NCI-H1417 (cell line): Measurements from ENCODE around the gene MRPS2.
"Not testable (repeated sequence)": the region's sequence is repeated elsewhere in the genome, so short reads cannot be mapped to it uniquely, and the experiment has no call there.

Experiments
- DNase-seq, 3 experiments: peaks; one replicate each; lab custom pipeline; 2025; lab: John Stamatoyannopoulos, UW

Gene MRPS2

DNA sequence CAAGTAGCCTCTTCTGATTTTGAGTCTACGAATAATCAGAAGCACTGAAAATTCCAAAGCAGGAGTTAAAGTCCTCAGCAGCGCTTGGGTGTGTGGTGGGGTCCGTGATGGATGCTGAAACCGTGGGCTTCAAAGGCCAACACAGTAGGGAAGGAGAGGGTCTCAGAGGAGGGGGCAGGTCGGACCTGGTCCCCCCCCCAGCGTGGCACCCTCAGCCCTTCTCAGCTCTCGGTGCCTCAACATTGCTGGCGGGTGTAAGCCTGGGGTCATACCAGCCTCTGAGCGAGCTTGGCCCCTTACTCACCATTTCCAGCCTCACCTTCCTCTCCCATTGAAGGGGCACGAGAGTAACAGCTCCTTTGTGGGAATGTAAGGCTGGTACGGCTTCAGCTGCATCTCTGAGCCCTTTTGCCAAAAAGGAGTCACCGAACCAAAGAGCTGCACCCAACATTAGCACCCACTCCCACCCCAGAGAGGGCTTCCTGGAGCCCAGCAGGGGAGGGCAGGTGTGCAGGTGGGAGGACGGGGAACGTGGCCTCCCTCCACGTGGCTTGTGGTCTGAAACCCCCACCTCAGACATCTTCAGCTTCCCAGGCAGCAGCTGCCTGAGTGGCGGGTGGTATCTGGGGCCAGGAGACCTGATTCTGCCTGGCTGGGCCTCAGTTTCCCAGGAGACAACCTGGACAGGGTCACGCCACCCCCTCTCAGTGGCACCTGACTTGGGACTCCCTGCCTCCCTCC lies 14.0 kb downstream of the MRPS2 start:
- DNase-seq, result no peak

DNA sequence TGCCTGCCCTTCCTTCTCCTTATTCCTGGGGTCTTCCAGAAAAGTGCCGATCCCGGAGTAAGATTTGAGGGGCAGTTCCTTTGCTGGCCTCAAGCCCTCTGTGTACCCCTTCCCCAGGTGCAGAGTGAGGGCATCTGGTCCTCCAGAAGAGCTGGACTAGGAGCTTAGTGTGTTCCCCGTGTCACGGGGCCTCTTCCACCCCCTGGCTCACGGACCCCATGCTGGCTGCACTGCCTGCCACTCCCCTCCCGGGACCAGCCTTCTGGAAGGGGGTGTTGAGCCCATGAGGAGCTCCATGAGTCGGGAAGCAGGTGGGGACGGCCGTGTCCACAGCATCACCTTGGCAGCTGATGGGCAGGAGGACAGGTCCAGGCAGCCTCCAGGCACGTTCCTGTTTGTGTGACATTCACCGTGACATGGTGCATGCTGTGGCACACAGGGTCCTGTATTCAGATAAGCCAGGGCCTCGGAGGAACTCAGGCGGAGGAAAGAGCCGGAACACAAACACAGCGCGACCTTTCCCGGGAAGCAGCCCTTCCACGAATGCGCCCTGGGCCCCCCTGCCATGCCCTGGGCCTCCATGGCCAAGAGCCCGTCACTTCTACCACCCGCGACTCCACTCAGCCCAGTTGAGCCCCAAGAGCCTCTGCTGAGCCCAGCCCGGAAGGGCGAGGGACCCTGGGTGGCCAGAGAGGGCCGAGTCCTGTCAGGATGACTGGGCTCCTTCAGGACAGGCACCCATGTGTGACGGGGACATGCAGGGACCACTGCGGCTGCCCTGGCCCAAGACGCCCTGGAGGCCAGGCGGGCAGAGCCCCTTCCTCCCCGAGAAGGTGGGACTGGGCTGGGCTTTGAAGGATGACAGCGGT lies 14.8 kb downstream of the MRPS2 start:
- no peak for DNase-seq

DNA sequence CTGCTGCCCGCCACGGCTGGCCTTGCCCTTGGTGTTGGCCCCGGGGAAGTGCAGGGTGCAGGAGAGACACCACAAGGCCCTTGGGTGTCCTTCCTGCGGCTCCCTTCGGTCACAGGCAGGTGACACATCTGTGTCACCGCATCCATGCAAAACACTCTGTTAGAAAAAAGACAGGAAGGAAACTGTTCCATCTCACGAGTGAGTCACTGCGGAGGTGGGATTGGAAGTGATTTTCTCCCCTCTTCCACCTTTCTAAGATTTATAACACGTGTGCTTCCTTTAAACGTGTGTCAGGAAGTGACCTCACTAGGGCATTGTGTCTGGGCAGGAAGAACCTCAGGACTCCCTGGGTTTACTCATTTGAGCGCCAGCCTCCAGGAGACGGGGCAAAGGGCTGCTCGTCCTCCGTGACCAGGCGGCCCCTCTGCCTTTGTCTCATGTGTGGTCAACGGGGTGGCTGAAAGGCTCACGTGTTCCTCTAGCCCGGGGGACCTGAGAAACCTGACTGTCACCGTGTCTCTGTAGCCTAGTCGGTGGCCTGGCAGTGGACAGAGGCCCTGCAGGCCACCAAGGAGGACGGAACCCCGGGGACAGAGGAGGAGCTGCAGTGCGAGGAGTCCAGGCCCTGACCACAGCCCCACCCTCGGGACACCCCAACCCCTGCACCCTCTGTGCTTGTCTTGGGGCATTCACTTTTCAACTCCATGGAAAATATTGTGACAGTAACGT lies 15.8 kb downstream of the MRPS2 start:
- no peak for DNase-seq

DNA sequence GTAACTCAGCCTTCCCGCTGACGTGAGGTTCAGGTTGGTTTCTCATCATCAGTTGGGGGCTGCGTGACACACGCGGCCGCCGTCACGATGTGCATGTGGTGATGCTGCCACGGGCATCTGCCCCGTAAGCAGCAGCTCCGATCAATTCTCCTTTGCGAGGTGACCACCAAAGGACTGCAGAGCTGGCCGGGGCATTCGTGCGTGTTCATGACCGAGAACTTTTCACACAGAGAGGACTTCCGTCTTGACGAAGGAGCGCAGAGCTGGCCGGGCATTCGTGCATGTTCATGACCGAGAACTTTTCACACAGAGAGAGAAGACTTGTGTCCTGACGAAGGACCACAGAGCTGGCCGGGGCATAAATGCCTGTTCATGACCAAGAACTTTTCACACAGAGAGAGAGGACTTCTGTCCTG lies 16.9 kb downstream of the MRPS2 start:
- DNase-seq, result no peak

DNA sequence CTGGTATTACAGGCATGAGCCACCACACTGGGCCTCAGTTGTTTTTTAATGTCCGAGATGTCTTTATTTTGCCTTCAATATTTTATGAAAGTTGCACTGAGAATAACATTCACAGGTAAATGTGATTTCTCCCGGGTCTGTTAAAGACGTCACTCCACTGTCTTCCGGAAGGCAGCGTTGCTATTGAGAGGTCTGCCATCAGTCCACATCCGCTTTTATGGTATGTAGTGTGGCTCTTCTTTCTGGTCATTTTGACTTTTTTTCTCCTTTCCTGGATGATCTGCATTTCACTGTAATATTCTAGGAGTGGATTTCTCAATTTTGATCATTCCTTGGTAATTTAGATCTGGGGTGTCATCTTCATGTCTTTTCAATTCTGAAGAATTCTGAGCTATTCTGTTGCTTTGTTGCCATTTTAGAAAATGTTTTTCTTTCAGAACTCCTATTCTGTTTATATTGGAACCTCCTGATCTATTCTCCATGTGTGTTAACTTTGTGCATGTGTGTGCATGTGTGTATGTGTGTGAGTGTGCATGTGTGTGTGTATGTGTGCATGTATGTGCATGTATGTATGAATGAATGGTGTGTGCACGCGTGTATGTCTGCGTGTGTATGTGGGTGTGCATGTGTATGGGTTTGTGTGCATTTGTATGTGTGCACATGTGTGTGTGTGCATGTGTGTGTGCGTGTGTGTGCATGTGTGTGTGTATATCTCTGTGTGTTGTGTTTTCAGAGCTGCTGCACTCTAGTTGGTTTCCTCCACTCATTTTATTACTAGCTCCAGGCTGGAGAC lies 18.9 kb downstream of the MRPS2 start:
- DNase-seq, result no peak

DNA sequence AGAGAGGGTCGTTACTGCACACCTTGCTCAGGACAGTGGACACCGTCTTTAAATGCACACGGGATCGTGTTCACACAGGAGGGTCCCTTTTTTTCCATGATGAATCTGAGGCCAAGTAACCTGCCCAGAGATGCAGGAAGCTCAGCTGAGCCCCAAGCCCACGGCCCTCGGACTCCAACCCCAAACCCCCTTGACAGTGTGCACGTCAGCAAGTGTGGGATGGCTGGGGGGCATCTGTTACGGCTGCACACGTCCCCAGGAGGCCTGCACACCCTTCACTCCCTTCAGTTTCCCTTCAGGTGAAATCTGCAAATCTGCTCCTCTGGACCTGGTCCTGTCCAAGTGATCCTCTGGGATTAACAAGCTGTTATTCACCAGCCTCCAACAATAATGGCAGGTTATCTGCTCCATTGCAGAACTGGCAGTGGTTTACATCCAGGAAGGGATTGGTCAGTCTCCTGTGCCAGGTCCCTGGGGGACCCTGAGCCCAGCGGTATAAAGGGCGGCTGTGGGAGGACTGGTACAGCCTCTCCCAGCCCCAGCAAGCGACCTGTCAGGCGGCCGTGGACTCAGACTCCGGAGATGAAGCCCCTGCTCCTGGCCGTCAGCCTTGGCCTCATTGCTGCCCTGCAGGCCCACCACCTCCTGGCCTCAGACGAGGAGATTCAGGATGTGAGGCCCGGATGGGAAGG lies 20.6 kb downstream of the MRPS2 start, which contains the start of gene LCN1:
TSS of gene LCN1 (plus strand) at position 525 of the 692 bp plus-strand sequence. CDS start at position 583, 58 bp downstream.
- no peak for DNase-seq

DNA sequence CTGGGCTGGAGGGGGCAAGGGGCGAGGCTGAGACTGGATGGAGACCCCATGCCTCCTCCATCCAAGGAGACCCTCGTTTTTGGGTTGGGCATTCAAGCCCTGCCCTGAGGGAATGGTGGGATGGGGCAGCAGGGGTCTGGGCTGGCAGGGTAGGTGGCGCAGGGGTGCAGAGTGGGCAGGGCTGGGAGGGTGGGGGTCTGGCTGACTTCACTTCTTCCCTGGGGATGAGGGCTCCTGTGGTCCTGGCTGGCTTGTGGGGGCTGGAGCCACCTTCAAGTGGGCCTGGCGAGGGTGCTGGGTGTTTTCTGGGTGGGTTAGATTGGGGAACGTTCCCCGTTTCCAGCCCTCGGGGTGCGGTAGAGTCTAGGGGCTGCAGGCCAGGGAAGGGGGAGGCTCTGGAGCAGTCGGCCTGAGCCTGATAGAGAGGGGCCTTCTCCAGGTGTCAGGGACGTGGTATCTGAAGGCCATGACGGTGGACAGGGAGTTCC lies 21.2 kb downstream of the MRPS2 start:
- no peak for DNase-seq

DNA sequence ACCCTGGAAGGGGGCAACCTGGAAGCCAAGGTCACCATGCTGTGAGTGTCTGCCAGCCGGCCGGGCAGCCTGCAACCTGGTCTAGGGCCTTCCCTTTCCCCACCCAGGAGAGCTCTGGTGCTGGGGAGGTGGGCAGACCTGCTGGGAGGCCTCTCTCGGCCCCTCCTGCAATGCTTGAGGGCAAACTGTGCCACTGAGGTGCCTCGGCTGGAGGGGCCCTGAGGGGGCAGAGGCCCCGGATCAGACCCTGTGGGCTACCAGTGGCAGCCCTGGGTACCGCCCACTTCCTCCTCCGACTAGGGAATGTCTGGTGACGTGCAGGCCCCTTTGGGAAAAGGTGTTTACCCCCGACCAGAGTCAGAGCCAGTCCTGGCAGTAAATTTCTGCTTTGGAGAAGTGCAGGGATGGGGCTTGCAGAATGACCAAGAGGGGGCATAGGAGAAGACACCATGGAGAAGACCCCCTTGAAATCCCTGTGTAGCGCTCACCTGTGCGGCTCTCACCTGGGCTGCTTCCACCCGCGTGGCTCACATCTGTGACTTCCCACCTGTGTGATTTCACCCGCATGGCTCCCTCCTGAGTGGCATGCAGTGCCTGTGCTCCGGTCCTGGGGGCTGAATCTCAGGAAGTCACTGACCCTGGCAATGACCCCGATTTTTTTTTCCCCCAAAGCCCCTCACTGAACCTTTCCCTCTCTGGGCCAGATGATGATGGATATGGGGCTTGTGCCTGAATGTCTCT lies 21.8 kb downstream of the MRPS2 start:
- no peak for DNase-seq

DNA sequence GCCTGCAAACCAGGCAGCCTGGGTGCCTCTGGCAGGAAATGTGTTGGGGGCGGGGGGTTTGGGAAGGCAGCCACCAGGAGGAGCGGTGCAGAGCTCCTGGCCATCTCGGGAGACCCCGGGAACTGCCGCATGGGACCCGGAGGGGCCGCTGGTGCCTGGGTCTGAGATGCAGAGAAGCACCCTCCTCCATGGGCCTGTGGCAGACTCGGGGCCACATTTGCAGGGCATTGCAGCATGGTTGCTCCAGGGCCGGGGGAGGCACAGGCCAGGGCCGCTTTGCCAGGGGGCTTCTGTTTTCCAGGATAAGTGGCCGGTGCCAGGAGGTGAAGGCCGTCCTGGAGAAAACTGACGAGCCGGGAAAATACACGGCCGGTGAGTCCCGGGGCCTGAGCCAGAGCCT lies 22.4 kb downstream of the MRPS2 start:
- DNase-seq, result no peak

DNA sequence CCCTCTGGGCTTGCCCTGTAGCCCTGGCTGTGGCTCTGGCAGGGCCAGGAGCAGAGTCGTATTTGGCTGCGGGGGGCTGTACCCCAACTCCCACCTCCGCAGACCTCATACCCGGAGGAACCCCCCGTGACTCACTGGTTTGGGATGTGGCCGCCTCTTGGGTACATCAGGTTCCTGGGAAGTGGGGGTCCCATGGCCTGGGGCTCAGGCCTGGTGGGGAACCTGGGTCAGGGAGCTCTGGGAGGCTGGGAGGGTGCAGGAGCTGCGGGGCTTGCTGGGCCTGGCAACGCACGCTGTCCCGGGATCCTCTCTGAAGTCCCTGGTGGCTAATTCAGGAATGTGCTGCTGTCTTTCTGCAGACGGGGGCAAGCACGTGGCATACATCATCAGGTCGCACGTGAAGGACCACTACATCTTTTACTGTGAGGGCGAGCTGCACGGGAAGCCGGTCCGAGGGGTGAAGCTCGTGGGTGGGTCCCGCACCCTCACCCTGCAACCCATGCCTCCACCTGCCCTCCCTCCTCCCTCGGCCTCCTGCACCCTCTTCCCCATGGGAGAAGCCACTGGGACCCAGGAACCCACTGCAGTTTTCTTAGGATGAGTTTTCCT lies 23.1 kb downstream of the MRPS2 start:
- DNase-seq, result no peak

DNA sequence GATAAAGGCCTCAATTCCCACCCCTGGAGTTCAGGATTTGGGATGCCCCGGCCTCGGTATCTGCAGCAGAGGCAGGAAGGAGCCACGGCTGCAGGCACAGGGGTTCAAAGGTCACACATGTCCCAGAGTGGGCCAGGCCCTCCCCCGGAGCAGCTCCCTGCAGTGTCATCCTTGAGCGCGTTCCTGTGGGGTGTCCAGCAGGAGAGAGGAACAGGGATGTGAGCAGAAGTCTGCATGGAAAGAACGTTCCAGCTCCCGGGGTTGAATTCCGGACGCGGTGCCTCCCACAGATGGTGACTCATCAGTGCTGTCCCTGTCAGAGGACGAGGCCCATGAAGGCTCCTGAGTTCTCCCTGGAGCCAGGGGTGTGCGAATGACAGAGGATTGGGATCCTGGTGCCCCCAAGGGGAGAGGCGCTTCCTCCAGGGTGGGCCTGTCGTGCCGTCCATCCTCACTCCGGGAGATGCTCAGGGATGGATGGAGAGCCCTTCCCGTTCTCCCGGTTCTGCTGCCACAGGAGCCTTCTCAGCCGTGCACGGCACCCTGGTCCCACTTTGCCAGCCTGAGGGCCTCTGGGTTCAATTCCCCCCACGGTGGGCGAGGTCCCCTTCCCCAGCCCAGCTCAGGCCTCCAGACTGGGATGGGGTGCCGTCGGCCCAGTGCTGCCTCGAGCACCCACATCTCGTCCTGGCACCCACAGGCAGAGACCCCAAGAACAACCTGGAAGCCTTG lies 23.8 kb downstream of the MRPS2 start:
- no peak for DNase-seq

DNA sequence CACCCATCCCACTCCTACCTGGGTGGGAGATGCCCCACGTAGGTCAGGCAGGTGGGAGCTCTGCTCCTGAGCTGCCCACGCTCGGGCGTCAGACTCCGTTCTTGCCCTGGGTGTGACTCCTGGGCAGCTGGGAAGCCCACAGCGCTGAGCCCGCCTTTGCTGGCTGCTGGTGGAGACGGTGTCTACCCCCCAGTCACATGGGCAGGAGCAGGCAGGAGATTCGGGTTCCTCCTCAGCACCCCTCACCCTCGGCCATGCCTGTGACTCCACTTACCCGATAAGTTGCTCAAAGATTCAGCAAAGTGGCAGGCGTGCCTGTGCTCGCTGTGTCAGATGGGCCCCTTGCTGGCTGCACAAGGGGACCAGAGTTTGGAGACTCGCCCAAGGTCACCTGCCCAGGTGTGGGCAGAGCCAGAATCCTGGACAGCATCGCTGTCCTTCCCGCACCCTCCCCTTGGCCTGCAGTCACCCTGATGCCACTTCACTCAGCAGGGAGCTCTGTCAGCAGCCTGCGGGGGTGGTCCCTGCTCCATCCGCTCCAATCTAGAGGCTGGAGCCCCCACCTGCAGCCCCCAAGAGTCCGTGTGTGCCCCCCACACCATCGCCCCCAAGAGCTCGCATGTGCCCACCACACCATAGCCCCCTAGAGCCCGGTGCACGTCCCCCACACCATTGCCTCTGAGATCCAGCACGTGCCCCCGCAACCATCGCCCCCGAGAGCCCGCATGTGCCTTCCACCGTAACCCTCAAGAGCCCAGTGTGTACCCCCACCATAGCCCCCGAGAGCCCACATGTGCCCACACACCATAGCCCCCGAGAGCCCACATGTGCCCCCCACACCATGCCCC lies 25.0 kb downstream of the MRPS2 start:
- DNase-seq, result no peak

DNA sequence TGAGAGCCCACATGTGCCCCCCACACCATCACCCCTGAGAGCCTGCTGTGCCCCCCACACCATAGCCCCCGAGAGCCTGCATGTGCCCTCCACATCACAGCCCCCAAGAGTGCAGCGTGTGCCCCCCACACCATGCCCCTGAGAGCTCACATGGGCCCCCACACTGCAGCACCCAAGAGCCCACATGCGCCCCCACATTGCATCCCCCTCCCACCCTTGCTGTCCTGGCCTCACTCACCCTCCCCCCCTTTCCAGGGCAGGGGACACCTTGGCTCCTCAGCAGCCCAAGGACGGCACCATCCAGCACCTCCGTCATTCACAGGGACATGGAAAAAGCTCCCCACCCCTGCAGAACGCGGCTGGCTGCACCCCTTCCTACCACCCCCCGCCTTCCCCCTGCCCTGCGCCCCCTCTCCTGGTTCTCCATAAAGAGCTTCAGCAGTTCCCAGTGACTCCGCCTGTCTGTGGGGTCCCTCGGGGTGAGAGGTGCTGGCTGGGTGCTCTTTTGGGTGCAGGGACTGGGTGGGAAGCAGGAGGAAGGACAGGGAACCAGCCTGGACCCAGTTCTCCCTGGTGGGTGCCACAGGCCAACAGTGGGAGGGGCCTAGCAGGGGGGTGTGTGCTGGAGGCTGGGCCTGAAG lies 25.7 kb downstream of the MRPS2 start:
- DNase-seq, result no peak

DNA sequence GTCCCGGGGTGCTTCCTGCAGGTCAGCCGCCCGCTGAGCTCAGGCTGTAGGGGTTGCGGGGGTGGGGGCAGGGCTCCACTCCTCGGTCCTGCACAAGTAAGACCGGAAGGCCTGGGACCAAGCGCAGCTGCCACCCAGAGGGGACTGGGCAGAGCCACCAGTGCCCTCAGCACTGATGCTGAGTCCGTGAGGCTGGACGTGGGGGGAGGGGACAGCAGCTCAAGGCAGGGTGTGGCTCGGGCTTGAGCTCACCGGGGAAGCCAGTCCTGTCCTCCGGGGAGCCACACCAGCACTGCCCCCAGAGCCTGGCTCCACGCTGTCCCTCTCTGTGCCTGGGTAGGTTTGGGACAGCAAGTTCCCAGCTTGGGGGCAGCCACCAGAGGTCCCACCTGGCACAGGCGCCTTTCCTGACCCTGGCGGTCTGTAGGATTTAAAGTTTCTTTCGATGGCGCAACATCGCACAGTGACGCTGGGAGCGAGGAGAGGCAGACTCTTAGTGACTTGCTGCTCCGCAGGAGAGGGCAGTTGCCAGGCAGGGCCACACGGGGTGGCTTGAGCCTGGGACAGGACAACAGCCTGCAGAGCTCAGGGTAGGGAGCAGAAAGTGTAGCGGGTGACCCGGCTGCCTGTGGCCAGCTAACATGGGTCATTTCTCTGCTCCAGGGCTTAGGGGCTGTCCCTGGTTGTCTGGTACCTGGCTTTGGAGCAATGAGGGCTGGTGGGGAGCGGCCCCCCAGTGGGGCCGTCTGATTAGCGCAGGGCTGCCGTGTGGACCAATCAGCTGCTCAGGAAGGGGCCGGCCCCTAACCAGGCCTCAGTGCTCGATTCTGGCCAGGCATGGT lies 26.5 kb downstream of the MRPS2 start:
- no peak for DNase-seq

DNA sequence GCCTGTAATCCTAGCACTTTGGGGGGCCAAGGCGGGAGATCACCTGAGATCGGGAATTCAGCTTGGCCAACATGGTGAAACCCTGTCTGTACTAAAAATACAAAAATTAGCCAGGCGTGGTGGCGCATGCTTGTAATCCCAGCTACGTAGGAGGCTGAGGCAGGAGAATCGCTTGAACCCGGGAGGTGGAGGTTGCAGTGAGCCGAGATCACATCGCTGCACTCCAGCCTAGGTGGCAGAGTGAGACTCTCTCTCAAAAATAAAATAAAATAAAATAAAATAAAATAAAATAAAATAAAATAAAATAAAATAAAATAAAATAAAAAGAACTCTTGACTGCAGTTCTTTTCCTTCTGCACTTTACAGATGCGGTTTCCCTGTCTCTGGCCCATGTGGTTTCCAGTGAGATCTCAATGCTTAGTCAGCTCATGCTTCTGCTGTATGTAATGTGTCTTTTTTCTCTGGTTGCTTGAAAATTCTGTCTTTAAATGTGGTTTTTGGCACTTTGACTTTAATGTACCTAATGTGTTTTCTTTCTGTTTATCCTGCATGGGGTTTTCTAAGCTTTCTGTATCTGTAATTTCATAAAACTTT lies 28.5 kb downstream of the MRPS2 start:
- DNase-seq, result not testable (repeated sequence)

DNA sequence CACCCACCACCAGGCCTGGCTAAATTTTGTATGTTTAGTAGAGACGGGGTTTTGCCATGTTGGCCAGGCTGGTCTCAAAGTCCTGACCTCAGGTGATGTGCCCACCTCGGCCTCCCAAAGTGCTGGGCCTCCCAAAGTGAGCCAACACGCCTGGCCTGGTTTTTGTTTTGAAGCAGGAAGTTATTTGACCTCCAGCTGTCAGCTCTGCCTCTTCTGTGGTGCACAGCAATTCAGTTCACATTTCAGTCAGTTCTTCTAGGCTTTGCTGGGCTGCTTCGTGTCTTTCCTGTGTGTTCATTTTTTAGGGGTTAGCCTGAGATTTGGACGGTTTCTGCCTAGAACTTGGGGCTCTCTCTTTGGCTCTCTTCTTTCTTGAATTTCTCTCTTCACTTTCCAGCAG lies 29.7 kb downstream of the MRPS2 start:
- DNase-seq, result no peak
